ENCODE data around the gene GAS6. TPM values are rescaled to one million over a fixed set of nuclear protein-coding genes. Genes with fewer than 3 reads are reported as not detected.
A peak's percentile ranks its signal among the peaks of the same experiment; 100 is the strongest.

GAS6 gene
- total RNA-seq, 1 donor from 2014 or later = 502 TPM

- H3K4me3 ChIP-seq = no peak overlapping the region
- no peaks in the 10 kb centered on the region for H3K27me3 ChIP-seq
- TF ChIP-seq CTCF (IDR thresholded peaks at IDR 0.05) = no peak
- intact Hi-C loops (cut with DNase I) = no loop called here
- no peak overlapping the region for H3K27ac ChIP-seq
- H3K9me3 ChIP-seq = no peaks in the 10 kb centered on the region
- H3K4me1 ChIP-seq = peaks cover 8 to 19% of the 10 kb centered on the region in 2 donors
- peaks cover 51 to 60% of the 10 kb centered on the region in 2 donors for H3K36me3 ChIP-seq
- DNase-seq (ENCODE audit: low spot score in 2 of 2) = peak in 1 of 2 donors; percentile 60
These were observed 18.8 kb downstream of the GAS6 start for GRCh38 chr13:113845055-113845454.

GRCh38 chr13:113843864-113844556 lies 19.9 kb downstream of the GAS6 start:
- peaks cover 51 to 60% of the 10 kb centered on the region in 2 donors for H3K36me3 ChIP-seq
- H3K4me3 ChIP-seq = no peak overlapping the region
- no peak for DNase-seq (ENCODE audit: low spot score in 2 of 2)
- intact Hi-C loops (cut with DNase I) = no loop called here
- no peaks in the 10 kb centered on the region for H3K27me3 ChIP-seq
- H3K27ac ChIP-seq = peak overlapping the region in 1 of 2 donors; percentile 7
- peaks cover 14 to 21% of the 10 kb centered on the region in 2 donors for H3K4me1 ChIP-seq
- H3K9me3 ChIP-seq = no peaks in the 10 kb centered on the region
- no peak for TF ChIP-seq CTCF (IDR thresholded peaks at IDR 0.05)

GRCh38 chr13:113843063-113843654 lies 20.7 kb downstream of the GAS6 start:
- Histone ChIP-seq H3K9me3 (no peaks in the 10 kb centered on the region), H3K4me1 (peaks cover 20 to 27% of the 10 kb centered on the region in 2 donors), H3K27me3 (no peaks in the 10 kb centered on the region), H3K27ac (peak overlapping the region in 1 of 2 donors; percentile 7), H3K36me3 (peaks cover 47 to 60% of the 10 kb centered on the region in 2 donors), H3K4me3 (no peak overlapping the region)
- no peak for DNase-seq (ENCODE audit: low spot score in 2 of 2)
- intact Hi-C loops (cut with DNase I) = no loop called here
- no peak for TF ChIP-seq CTCF (IDR thresholded peaks at IDR 0.05)

GRCh38 chr13:113842336-113843062 lies 21.4 kb downstream of the GAS6 start:
- TF ChIP-seq CTCF (IDR thresholded peaks at IDR 0.05) = no peak
- H3K4me3 ChIP-seq = no peak overlapping the region
- H3K36me3 ChIP-seq = peaks cover 45 to 59% of the 10 kb centered on the region in 2 donors
- H3K9me3 ChIP-seq = no peaks in the 10 kb centered on the region
- peaks cover 23 to 34% of the 10 kb centered on the region in 2 donors for H3K4me1 ChIP-seq
- intact Hi-C loops (cut with DNase I) = no loop called here
- no peaks in the 10 kb centered on the region for H3K27me3 ChIP-seq
- peak overlapping the region in 1 of 2 donors; percentile 7 for H3K27ac ChIP-seq
- DNase-seq (ENCODE audit: low spot score in 2 of 2) = no peak

GRCh38 chr13:113841353-113841650 lies 22.6 kb downstream of the GAS6 start:
- intact Hi-C loops (cut with DNase I) = no loop called here

More at GRCh38 chr13:113841353-113841650, 22.6 kb downstream of the GAS6 start:
- Histone ChIP-seq H3K9me3 (no peaks in the 10 kb centered on the region), H3K4me1 (peaks cover 26 to 42% of the 10 kb centered on the region in 2 donors), H3K4me3 (no peak overlapping the region), H3K36me3 (peaks cover 37 to 48% of the 10 kb centered on the region in 2 donors), H3K27me3 (no peaks in the 10 kb centered on the region), H3K27ac (peak overlapping the region in 1 of 2 donors; percentile 7)
- no peak for DNase-seq (ENCODE audit: low spot score in 2 of 2)
- TF ChIP-seq CTCF (IDR thresholded peaks at IDR 0.05) = no peak
